ENCODE data around the gene LTBP1. TPM values are rescaled to one million over a fixed set of nuclear protein-coding genes. Genes with fewer than 3 reads are reported as not detected.

LTBP1 gene
- total RNA-seq, 1 donor from 2014 or later: 29.7 TPM

DNA sequence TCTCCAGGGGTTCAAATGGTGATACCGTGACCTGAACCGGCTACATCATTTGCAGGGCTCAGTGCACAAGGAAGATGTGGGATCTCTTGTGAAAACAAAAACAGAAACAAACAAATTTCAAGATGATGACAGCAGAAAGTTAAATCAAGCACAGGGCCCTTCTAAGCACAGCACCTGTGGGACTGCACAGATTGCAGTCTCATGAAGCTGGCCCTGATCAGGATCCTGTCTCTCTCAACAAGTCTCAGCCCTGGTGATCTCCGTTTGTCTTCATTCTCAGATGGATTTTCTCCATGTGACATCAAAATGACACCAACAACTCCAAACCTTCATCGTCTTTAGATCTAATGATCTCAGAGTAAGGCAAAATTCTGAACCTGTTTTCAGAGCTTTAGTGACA, 39.7 kb downstream of the LTBP1 start:
- Histone ChIP-seq H3K27me3 (ENCODE audit: insufficient read depth, low read length) (no peaks in the 10 kb centered on the region), H3K36me3 (ENCODE audit: insufficient read depth, low read length) (no peaks in the 10 kb centered on the region), H3K79me2 (ENCODE audit: insufficient read depth, low read length) (no peaks in the 10 kb centered on the region), H2AFZ (ENCODE audit: low read depth, low read length) (no peak overlapping the region), H3K9ac (ENCODE audit: low read length) (no peak overlapping the region), H3K4me2 (ENCODE audit: low read length) (no peak overlapping the region), H3K9me3 (ENCODE audit: insufficient read depth, low read depth, low read length) (no peaks in the 10 kb centered on the region), H3K4me1 (ENCODE audit: insufficient read depth, low read length) (no peaks in the 10 kb centered on the region), H3K4me3 (ENCODE audit: insufficient read depth, low read depth, low read length) (no peak overlapping the region), H3K27ac (ENCODE audit: low read depth, low read length) (no peak overlapping the region), H4K20me1 (ENCODE audit: insufficient read depth, low read length) (no peaks in the 10 kb centered on the region)
- DNase-seq (ENCODE audit: low read depth): no peak
- Mint-ChIP-seq H3K9me3 (ENCODE audit: unreplicated experiment) (peaks cover 7% of the 10 kb centered on the region), H3K27ac (ENCODE audit: unreplicated experiment) (no peak overlapping the region), H3K27me3 (ENCODE audit: low read depth, unreplicated experiment) (no peaks in the 10 kb centered on the region), H3K4me1 (ENCODE audit: low read depth, unreplicated experiment) (no peaks in the 10 kb centered on the region), H3K4me3 (ENCODE audit: unreplicated experiment) (no peak overlapping the region), H3K36me3 (ENCODE audit: low read depth, unreplicated experiment) (peaks cover 11% of the 10 kb centered on the region)
- TF ChIP-seq, protein P1, sequence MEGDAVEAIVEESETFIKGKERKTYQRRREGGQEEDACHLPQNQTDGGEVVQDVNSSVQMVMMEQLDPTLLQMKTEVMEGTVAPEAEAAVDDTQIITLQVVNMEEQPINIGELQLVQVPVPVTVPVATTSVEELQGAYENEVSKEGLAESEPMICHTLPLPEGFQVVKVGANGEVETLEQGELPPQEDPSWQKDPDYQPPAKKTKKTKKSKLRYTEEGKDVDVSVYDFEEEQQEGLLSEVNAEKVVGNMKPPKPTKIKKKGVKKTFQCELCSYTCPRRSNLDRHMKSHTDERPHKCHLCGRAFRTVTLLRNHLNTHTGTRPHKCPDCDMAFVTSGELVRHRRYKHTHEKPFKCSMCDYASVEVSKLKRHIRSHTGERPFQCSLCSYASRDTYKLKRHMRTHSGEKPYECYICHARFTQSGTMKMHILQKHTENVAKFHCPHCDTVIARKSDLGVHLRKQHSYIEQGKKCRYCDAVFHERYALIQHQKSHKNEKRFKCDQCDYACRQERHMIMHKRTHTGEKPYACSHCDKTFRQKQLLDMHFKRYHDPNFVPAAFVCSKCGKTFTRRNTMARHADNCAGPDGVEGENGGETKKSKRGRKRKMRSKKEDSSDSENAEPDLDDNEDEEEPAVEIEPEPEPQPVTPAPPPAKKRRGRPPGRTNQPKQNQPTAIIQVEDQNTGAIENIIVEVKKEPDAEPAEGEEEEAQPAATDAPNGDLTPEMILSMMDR (IDR thresholded peaks at IDR 0.05; ENCODE audit: insufficient read depth, low read depth, low read length): no peak
- no peak for TF ChIP-seq EZH2 (IDR thresholded peaks at IDR 0.05; ENCODE audit: insufficient read depth, low read length)
- no peak for FAIRE-seq

DNA sequence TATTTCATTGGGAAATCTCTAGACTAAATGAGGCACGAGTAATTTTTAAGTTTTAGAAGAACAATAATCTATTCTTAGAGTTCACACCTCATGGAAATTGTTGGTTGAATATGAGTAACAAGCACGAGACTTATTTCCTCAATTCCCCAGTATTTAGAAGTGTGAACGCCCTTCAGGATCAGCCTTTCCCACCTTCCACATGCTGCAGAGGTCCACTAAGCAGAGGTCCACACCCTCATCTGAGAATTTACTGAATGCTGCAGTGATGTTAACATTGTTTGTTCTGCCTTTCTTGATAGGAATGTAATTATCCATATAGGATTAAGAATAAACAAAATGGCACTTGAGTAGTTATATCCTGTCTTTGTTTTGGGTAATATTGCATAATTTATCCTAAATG, 41.8 kb downstream of the LTBP1 start:
- FAIRE-seq: no peak
- no peaks in the 10 kb centered on the region for H3K36me3 ChIP-seq (ENCODE audit: insufficient read depth, low read length)
- H3K4me1 ChIP-seq (ENCODE audit: insufficient read depth, low read length): no peaks in the 10 kb centered on the region
- H3K79me2 ChIP-seq (ENCODE audit: insufficient read depth, low read length): no peaks in the 10 kb centered on the region
- H3K9ac ChIP-seq (ENCODE audit: low read length): no peak overlapping the region
- H3K9me3 ChIP-seq (ENCODE audit: insufficient read depth, low read depth, low read length): no peaks in the 10 kb centered on the region
- Mint-ChIP-seq H3K4me1 (ENCODE audit: low read depth, unreplicated experiment) (no peaks in the 10 kb centered on the region), H3K27me3 (ENCODE audit: low read depth, unreplicated experiment) (no peaks in the 10 kb centered on the region), H3K36me3 (ENCODE audit: low read depth, unreplicated experiment) (peaks cover 10% of the 10 kb centered on the region), H3K4me3 (ENCODE audit: unreplicated experiment) (no peak overlapping the region), H3K27ac (ENCODE audit: unreplicated experiment) (no peak overlapping the region), H3K9me3 (ENCODE audit: unreplicated experiment) (peaks cover 9% of the 10 kb centered on the region)
- H4K20me1 ChIP-seq (ENCODE audit: insufficient read depth, low read length): no peaks in the 10 kb centered on the region
- no peak for DNase-seq (ENCODE audit: low read depth)
- no peaks in the 10 kb centered on the region for H3K27me3 ChIP-seq (ENCODE audit: insufficient read depth, low read length)
- no peak overlapping the region for H3K27ac ChIP-seq (ENCODE audit: low read depth, low read length)
- no peak overlapping the region for H3K4me3 ChIP-seq (ENCODE audit: insufficient read depth, low read depth, low read length)
- no peak for TF ChIP-seq EZH2 (IDR thresholded peaks at IDR 0.05; ENCODE audit: insufficient read depth, low read length)
- TF ChIP-seq, protein P1 (IDR thresholded peaks at IDR 0.05; ENCODE audit: insufficient read depth, low read depth, low read length): no peak
- no peak overlapping the region for H3K4me2 ChIP-seq (ENCODE audit: low read length)
- no peak overlapping the region for H2AFZ ChIP-seq (ENCODE audit: low read depth, low read length)

DNA sequence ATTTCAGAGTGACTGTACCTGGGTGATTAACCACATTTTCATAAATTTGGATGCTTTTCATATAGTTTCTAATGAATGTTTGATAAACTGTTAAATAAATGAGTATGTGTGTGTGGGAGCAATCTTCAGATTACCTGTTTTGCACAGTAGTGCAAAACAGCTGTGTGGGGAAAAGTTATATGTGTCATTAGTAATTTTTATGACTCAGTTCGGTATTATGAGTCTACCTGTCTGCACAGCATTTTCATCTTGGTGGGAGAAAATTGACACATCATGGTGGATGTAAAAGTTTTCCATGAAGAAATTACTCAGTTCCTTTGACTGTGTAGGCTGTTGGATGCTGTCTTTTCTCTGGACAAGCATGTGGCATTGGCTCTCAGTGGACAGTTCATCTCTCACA, 43.8 kb downstream of the LTBP1 start:
- Histone ChIP-seq H3K9me3 (ENCODE audit: insufficient read depth, low read depth, low read length) (no peaks in the 10 kb centered on the region), H3K36me3 (ENCODE audit: insufficient read depth, low read length) (no peaks in the 10 kb centered on the region), H2AFZ (ENCODE audit: low read depth, low read length) (no peak overlapping the region), H3K4me2 (ENCODE audit: low read length) (no peak overlapping the region), H3K27me3 (ENCODE audit: insufficient read depth, low read length) (no peaks in the 10 kb centered on the region), H3K4me1 (ENCODE audit: insufficient read depth, low read length) (no peaks in the 10 kb centered on the region), H3K27ac (ENCODE audit: low read depth, low read length) (no peak overlapping the region), H4K20me1 (ENCODE audit: insufficient read depth, low read length) (no peaks in the 10 kb centered on the region), H3K9ac (ENCODE audit: low read length) (no peak overlapping the region), H3K79me2 (ENCODE audit: insufficient read depth, low read length) (no peaks in the 10 kb centered on the region), H3K4me3 (ENCODE audit: insufficient read depth, low read depth, low read length) (no peak overlapping the region)
- peaks cover 8% of the 10 kb centered on the region for H3K36me3 Mint-ChIP-seq (ENCODE audit: low read depth, unreplicated experiment)
- peaks cover 8% of the 10 kb centered on the region for H3K9me3 Mint-ChIP-seq (ENCODE audit: unreplicated experiment)
- H3K27ac Mint-ChIP-seq (ENCODE audit: unreplicated experiment): no peak overlapping the region
- DNase-seq (ENCODE audit: low read depth): no peak
- TF ChIP-seq EZH2 (IDR thresholded peaks at IDR 0.05; ENCODE audit: insufficient read depth, low read length): no peak
- TF ChIP-seq, protein P1 (IDR thresholded peaks at IDR 0.05; ENCODE audit: insufficient read depth, low read depth, low read length): no peak
- H3K4me1 Mint-ChIP-seq (ENCODE audit: low read depth, unreplicated experiment): no peaks in the 10 kb centered on the region
- FAIRE-seq: no peak
- H3K27me3 Mint-ChIP-seq (ENCODE audit: low read depth, unreplicated experiment): no peaks in the 10 kb centered on the region
- no peak overlapping the region for H3K4me3 Mint-ChIP-seq (ENCODE audit: unreplicated experiment)

All from astrocyte (in vitro differentiated cells and primary cell).